KMS-11 (cell line): ENCODE results near the gene GRAMD1A.
"Not testable (repeated sequence)": the region's sequence is repeated elsewhere in the genome, so short reads cannot be mapped to it uniquely, and the experiment has no call there.

Experiments used
- H2AFZ ChIP-seq: fragments of 200-600 bp; sonication (generic); 2 replicates; pipeline ENCODE4 v1.6.1; 2016; ENCODE audit warnings: antibody characterized with exemption, mixed run types, low read depth
- H3K27ac ChIP-seq: fragments of 200-600 bp; sonication (generic); 2 replicates; pipeline ENCODE4 v1.6.1; 2016; ENCODE audit warnings: mild to moderate bottlenecking, mixed run types
- H3K27me3 ChIP-seq: fragments of 200-600 bp; sonication (generic); 2 replicates; pipeline ENCODE4 v1.6.1; 2017; ENCODE audit warnings: mild to moderate bottlenecking, low read depth, mixed run types, moderate library complexity; ENCODE audit not compliant: insufficient read depth
- H3K36me3 ChIP-seq: fragments of 200-600 bp; sonication (generic); 2 replicates; pipeline ENCODE4 v1.6.1; 2017; ENCODE audit warnings: mild to moderate bottlenecking, mixed run types; ENCODE audit not compliant: insufficient read depth
- H3K4me1 ChIP-seq: fragments of 200-600 bp; sonication (generic); 2 replicates; pipeline ENCODE4 v1.6.1; 2016; ENCODE audit warnings: mild to moderate bottlenecking, low read depth, mixed run types; ENCODE audit not compliant: poor library complexity, severe bottlenecking
- H3K4me2 ChIP-seq: fragments of 200-600 bp; sonication (generic); 2 replicates; pipeline ENCODE4 v1.7.0; 2016; ENCODE audit warnings: mild to moderate bottlenecking, mixed run types
- H3K4me3 ChIP-seq: fragments of 200-600 bp; sonication (generic); IDR thresholded peaks from 2 replicates; pipeline ENCODE4 v1.6.1; 2017; ENCODE audit warnings: low read depth, low read length, mixed read lengths; ENCODE audit not compliant: insufficient read depth
- H3K79me2 ChIP-seq: fragments of 200-600 bp; sonication (generic); 2 replicates; pipeline ENCODE4 v1.6.1; 2016; ENCODE audit warnings: low read depth, mixed run types; ENCODE audit not compliant: insufficient read depth
- H3K9ac ChIP-seq: fragments of 200-600 bp; sonication (generic); 2 replicates; pipeline ENCODE4 v1.6.1; 2016; ENCODE audit warnings: mild to moderate bottlenecking, mixed run types
- H4K20me1 ChIP-seq: fragments of 200-600 bp; sonication (generic); 2 replicates; pipeline ENCODE4 v1.6.1; 2016; ENCODE audit warnings: mild to moderate bottlenecking, mixed run types; ENCODE audit not compliant: insufficient read depth
- TF ChIP-seq, protein P1 (sequence below): fragments of 200-600 bp; sonication (generic); conservative IDR thresholded peaks from 2 replicates; pipeline ENCODE4 v1.6.1; 2017; ENCODE audit warnings: low read depth, mild to moderate bottlenecking, antibody characterized with exemption, low read length, moderate library complexity, mixed read lengths

Gene GRAMD1A

DNA sequence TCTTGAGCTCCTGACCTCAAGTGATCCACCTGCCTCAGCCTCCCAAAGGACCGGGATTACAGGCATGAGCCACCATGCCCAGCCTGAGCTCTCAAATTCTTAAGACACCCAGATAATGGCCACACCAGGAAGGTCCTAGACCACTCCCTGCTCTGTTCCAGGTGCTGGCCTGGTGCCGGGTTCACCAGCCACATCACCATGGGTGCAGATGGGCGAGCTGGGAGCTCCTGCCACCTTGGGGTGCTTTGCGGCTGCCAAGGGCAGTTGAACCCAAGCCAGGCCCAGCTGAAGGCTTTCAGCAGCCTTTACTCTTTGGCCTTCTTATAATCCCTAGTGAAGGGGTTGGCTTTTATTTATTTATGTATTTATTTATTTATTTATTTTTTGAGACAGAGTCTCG, 46.3 kb downstream of the GRAMD1A start:
- H3K4me3 ChIP-seq: no peak overlapping the region
- H3K27me3 ChIP-seq: peaks cover 6% of the 10 kb centered on the region; the same call in 1 of the 2 replicates
- no peak overlapping the region for H3K9ac ChIP-seq
- no peaks in the 10 kb centered on the region for H3K4me1 ChIP-seq
- no peak overlapping the region for H3K4me2 ChIP-seq
- H2AFZ ChIP-seq: no peak overlapping the region
- no peaks in the 10 kb centered on the region for H3K36me3 ChIP-seq
- TF ChIP-seq, protein P1, sequence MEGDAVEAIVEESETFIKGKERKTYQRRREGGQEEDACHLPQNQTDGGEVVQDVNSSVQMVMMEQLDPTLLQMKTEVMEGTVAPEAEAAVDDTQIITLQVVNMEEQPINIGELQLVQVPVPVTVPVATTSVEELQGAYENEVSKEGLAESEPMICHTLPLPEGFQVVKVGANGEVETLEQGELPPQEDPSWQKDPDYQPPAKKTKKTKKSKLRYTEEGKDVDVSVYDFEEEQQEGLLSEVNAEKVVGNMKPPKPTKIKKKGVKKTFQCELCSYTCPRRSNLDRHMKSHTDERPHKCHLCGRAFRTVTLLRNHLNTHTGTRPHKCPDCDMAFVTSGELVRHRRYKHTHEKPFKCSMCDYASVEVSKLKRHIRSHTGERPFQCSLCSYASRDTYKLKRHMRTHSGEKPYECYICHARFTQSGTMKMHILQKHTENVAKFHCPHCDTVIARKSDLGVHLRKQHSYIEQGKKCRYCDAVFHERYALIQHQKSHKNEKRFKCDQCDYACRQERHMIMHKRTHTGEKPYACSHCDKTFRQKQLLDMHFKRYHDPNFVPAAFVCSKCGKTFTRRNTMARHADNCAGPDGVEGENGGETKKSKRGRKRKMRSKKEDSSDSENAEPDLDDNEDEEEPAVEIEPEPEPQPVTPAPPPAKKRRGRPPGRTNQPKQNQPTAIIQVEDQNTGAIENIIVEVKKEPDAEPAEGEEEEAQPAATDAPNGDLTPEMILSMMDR: no peak
- no peaks in the 10 kb centered on the region for H4K20me1 ChIP-seq
- no peak overlapping the region for H3K27ac ChIP-seq
- H3K79me2 ChIP-seq: no peaks in the 10 kb centered on the region

DNA sequence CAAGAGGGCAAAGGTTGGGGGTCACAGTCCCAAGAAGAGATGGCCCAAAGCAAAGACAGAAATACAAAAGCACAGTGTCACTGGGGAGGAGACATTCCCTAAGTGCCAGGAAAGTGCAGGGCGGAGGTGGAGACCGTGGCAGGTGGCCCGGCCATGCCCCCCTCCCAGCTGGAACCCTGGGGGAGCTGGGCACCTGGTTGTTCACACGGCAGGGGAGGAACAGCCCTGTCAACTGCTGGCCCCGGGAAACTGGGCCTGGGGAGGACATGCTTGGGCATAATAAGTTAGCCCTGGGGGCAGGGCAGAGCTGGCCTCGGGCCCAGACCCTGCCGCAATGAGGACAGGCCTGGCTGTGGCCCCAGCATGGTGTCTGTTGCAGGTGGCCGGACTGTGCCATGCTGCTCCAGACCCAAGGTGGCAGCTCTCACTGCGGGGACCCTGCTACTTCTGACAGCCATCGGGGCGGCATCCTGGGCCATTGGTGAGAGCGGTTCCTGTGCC, 48.8 kb downstream of the GRAMD1A start:
- H3K36me3 ChIP-seq: no peaks in the 10 kb centered on the region
- H3K27me3 ChIP-seq: peaks cover 11% of the 10 kb centered on the region; the same call in 1 of the 2 replicates
- TF ChIP-seq, protein P1: no peak
- no peaks in the 10 kb centered on the region for H3K79me2 ChIP-seq
- no peak overlapping the region for H3K4me3 ChIP-seq
- H4K20me1 ChIP-seq: no peaks in the 10 kb centered on the region
- H3K4me2 ChIP-seq: no peak overlapping the region
- no peak overlapping the region for H2AFZ ChIP-seq
- no peak overlapping the region for H3K9ac ChIP-seq
- H3K27ac ChIP-seq: no peak overlapping the region
- H3K4me1 ChIP-seq: no peaks in the 10 kb centered on the region

DNA sequence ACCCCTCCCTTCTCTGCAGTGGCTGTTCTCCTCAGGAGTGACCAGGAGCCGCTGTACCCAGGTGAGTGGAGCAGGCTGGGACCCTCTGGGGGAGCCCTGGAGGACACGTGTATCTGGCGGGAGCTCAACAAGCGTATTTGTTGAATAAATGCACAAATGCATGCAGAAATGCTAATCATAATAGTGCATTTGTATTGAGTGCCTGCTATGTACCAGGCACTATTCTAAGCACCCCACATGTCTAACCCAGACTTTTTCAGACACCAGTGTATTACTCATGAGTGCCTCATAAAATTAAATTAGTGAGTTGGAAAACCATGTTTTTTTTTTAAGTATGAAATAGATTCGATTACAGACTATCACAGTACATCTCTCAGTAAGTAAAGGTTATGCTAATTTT, 49.3 kb downstream of the GRAMD1A start:
- H3K27me3 ChIP-seq: peaks cover 11% of the 10 kb centered on the region; the same call in 1 of the 2 replicates
- H3K4me2 ChIP-seq: no peak overlapping the region
- no peak overlapping the region for H2AFZ ChIP-seq
- H3K4me1 ChIP-seq: no peaks in the 10 kb centered on the region
- H4K20me1 ChIP-seq: no peaks in the 10 kb centered on the region
- no peaks in the 10 kb centered on the region for H3K79me2 ChIP-seq
- H3K36me3 ChIP-seq: no peaks in the 10 kb centered on the region
- H3K9ac ChIP-seq: no peak overlapping the region
- H3K27ac ChIP-seq: no peak overlapping the region
- no peak overlapping the region for H3K4me3 ChIP-seq
- TF ChIP-seq, protein P1: no peak

DNA sequence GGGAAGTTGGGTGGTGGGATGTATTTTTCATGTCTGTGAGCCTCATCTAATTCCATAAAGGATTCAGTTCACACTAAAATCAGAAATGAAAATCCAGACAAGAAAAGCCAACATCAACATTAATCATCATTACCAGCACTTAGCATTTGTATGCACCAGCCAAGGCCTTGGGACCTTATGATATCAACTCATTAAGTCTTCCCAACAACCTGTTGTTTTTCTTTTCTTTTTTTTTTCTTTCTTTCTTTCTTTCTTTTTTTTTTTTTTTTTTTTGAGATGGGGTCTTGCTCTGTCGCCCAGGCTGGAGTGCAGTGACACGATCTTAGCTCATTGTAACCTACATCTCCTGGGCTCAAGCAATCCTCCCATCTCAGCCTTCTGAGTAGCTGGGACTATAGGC, 50.5 kb downstream of the GRAMD1A start:
- H3K4me1 ChIP-seq, H3K4me2 ChIP-seq, H3K27ac ChIP-seq, H2AFZ ChIP-seq, H4K20me1 ChIP-seq, H3K36me3 ChIP-seq, H3K9ac ChIP-seq, H3K4me3 ChIP-seq, H3K79me2 ChIP-seq: not testable (repeated sequence)
- peaks cover 14% of the 10 kb centered on the region; the same call in 1 of the 2 replicates for H3K27me3 ChIP-seq

DNA sequence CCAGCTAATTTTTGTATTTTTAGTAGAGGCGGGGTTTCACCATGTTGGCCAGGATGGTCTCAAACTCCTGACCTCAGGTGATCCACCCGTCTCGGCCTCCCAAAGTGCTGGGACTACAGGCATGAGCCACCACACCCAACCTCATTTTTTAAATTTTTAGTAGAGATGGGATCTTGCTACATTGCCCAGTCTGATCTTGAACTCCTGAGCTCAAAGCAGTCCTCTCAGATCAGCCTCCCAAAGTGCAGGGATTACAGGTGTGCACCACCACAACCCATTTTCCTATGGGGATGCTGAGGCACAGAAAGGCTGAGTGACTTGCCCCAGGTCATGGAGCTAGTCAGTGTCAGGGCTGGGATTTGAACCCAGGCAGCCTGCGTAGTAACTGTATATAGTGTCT, 51.1 kb downstream of the GRAMD1A start:
- H3K4me1 ChIP-seq: not testable (repeated sequence)

More for the DNA sequence above, 51.1 kb downstream of the GRAMD1A start:
- not testable (repeated sequence) for H4K20me1 ChIP-seq, H2AFZ ChIP-seq, H3K9ac ChIP-seq, H3K4me3 ChIP-seq, H3K27ac ChIP-seq, H3K79me2 ChIP-seq, H3K4me2 ChIP-seq, H3K36me3 ChIP-seq
- peaks cover 15% of the 10 kb centered on the region; the same call in 1 of the 2 replicates for H3K27me3 ChIP-seq
